ENCODE data around the gene HCAR3.
"Not testable (repeated sequence)": the region's sequence is repeated elsewhere in the genome, so short reads cannot be mapped to it uniquely, and the experiment has no call there.

The HCAR3 gene

DNA sequence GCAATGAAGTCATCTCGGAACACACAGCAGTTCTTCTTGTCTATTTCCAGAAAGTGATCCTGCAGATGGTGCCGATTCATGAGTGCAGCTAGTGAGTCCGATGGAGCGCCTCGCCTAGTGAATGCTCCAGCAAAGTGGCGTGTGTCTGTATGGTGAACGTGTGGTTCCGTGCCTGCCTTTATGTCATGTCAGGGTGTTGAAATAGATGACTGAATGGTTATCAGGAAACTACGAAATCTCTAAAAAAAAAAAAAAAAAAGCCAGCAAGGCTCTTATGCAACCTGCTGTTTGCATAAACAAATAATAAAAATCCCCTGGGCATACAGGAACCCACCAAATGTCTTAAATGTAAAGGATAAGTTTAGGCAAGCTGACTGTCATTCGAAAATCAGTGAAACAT is at the start of gene HCAR3:
Gene HCAR3, minus strand, starts transcription at position 154 of the 400 bp plus-strand sequence. Its CDS starts 74 bp downstream, at position 80.
- DNase-seq = peak; percentile 78

DNA sequence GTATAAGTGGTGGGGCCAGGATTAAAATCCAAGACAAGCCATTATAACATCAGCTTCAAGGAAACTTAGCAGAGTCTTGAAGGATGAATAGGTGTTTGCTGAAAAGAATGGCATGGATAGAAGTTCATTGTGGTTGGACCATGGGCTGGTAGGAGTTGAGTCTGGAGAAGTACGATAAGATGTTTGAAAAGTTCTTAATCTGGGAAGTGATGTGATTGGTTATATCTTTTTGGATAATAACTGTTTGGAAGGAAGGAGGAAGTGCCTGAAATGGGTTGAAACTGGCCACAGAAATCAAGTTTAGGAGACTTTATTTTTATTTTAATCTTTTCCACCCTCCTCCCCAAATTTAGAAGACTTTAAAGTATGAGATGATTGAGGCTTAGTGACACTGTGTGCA is 41.0 kb upstream of the HCAR3 start:
- DNase-seq = no peak

DNA sequence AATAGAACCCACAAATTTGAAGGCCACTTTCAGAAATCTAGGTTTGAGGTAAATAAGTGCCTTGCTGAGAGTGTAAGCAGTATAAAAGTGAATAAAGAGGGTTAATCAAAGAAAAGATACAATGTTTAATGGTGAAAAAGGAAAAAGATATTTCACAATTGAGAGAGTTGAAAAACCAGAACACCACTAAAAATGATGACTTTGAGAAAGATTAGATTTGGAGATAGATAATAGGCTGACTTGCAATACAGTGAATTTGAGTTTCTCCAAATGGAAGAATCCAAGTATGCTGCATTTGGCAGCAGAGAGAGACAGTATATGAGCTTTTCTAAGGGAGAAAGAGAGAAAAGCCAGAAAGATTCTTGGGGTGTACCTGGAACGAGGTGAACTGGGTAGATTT is 38.2 kb upstream of the HCAR3 start:
- DNase-seq = no peak

DNA sequence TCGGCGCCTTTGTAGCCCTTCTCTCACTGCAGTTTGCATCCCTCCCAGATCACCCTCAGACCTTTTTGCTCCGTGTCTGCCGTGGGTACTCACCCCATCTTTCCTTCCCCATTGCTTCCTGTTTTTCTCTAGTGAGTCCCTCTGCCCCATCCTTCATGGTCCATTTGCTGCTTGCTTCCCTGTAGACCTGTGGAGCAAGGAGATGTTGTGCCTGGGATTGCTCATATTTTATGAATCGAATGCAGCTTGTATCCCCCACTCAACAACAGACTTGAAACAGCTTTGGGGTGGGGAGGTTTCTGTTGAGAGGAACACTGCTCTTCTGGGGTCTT is 36.7 kb upstream of the HCAR3 start:
- no peak for DNase-seq

DNA sequence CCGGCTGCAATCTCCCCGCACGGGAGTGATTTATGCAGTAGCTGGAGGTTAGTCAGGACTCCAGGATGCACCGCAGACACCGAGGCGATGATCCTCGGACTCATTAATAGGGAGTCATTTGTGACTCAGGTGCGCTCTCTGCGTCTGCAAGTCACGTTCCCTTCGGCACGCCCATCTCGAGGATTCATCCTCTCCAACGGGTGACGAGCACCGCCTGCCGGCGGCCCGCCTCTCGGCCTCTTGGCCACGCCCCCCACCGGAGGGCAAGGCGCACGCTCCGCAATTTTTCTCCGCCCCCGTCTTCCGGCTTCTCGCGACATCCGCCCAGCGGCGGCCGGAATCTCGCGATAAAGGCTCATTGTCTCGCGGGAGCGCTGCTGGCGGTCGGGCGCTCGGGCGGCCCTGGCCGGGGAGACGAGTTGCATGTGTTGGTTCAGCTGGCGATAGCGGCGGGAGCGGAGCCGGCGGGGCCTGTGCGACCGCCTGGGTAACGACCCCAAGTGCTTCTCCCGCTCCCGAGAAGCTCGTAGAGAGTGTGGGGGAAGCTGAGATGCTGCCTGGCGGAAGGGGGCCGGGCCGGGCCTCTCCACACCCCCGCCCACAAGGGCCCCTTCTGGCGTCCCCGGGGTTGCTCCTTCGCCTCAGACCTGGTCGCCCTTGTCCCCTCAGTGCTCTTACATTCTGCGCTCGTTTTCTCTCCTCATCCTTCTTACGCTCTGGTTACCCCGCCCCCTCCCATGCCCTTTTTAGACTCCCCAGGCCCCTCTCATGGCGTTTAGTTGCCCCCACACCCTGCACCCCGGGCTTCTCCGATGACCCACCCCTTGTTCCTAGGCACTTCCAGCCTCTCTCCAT is 36.1 kb upstream of the HCAR3 start, which contains the start of gene DENR:
Gene DENR, plus strand, starts transcription at position 361 of the 855 bp plus-strand sequence. CDS start 878 bp downstream, outside the sequence.
- DNase-seq = peak; percentile 95

DNA sequence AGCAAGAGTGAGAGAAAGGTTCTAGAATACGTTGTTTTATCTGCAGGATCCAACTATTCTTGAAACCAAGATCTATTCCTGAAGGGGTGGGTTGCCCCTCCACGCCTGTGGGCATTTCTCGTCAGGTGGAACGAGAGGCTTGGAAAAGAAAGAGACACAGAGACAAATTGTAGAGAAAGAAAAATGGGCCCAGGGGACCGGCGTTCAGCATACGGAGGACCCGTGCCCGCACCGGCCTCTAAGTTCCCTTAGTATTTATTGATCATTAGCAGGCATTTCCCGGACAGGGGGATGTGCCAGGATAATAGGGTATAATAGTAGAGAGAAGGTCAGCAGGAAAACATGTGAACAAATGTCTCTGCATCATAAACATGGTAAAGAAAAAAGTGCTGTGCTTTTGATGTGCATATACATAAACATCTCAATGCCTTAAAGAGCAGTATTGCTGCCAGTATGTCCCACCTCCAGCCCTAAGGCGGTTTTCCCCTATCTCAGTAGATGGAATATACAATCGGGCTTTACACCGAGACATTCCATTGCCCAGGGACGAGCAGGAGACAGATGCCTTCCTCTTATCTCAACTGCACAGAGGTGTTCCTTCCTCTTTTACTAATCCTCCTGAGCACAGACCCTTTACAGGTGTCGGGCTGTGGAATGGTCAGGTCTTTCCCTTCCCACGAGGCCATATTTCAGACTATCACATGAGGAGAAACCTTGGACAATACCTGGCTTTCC is 34.3 kb upstream of the HCAR3 start:
- not testable (repeated sequence) for DNase-seq

DNA sequence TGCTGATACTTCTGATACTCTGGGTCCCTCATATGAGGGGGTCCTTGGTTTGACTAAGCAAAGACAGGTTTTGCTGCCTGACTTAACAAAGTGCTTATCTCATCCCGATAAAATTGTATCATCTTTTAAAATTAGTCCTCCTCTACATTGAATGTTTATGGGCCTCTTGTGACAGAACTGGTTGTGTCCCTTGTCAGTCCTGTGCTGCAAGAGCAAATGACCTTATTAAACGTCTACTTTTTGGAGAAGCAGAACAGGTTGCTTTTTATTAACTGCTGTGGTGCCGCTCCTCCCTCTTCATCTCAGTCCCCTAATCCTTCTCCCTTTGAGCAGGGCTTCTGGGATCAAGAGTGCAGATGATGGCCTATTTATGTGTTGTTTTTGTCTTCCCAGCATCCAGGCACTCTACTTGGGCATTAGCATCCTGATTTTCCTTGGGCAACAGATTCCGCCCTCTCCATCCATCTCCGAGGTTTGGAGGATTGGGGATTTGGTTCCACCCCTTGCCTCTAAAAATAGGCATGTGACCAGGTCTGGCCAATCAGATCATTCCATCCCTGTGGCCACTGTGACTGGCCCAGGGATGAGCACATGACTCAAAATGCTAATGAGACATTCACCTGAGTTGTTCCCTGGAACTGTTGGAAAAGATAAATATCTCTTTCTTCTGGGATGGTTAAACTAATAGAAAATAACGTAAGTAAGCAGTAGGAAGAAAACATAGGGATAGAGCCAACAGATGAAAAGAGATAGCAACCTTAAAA is 33.1 kb upstream of the HCAR3 start:
- DNase-seq = no peak

DNA sequence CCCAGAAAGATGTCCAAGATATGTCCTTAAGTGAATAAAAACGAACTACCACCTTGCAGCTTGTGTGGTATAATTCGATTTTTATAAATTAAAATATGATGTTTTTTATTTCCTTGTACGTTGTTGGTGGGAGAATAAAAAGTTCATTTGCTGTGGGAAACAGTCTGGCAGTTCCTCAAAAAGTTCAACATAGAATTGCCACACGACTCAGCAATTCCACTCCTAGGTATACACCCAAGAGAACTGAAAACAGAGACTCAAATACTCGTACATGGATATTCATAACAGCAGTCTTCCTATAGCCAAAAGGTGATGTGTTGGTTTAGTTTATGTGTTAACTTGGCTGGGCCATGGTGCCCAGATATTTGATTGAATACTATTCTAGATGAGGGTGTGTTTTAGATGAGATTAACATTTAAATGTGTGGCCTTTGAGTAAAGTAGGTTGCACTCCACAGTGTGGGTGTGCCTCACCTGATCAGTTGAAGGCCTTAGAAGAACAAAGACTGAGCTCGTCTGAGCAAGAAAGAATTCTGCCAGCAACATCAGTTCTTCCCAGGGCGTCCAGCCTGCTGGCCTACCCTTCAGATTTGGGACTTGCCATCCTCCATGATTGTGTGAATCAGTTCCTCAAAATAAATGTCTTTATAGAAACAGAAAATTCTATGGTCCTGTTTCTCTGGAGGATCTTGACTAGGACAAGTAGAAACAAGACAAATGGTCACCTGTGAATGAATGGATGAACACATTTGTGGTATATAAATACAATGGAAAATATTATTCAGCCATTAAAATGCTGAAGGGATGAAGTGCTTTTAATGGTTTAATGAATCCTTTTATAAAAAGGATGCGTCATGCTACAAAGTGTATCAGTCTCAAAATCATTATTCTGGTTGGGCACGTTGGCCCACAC is 30.9 kb upstream of the HCAR3 start:
- no peak for DNase-seq

DNA sequence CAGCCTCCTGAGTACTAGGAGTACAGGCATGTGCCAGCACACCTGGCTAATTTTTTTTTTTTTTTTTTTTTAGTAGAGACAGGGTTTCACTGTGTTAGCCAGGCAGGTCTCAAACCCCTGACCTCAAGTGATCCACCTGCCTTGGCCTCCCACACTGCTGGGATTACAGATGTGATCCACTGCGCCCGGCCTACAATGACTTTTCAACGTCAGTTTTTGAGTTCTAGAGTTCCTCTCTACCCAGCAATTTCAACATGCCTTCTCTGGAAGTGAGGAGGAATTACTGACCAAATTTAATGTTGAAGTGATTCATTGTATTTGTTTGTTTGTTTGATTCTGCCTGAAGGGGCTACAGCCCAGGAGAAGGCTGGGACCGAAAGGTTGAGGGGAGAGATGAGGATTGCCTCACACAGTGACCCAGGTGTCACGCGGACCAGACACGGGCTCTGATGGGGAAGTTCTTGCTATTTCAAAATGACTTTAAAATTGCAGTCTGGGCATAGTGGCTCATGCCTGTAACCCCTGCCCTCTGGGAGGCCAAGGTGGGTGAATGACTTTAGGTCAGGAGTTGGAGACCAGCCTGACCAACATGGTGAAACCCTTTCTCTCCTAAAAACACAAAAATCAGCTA is 27.4 kb upstream of the HCAR3 start:
- DNase-seq = no peak

DNA sequence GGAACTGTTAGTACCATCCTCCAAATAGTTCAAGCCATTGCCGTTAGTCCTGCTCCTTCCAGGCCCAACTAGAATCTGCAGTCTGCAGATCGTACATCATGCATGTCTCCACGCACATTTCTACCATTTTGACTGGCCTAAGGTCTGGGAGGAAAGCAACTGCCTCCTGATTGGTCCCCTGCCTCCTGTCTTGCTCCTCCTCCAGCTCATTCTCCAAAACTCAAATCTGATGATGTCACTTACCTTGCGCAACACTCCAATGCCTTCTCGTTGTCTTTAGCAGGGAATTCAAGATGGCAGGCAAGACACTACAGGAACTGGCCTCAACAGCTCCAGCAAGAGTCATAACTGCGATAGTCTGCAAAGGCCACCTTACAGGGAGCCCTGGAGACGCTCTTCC is 23.7 kb upstream of the HCAR3 start:
- no peak for DNase-seq

DNA sequence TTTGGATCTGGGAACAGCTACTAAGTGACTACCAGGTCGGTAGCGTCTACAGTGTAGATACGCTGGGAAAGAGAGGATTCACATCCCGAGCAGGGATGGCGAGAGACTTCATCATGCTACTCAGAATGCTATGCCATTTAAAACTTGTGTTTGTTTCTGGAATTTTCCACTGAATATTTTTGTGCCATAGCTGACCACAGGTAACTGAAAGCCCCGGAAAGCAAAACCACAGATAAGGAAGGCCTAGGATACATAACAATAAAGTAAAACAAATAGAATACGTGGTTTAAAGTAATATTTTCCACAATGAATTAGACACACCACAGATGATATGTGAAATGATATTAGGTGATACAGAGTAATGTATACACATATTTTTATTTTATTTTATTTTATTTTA is 22.0 kb upstream of the HCAR3 start:
- no peak for DNase-seq

DNA sequence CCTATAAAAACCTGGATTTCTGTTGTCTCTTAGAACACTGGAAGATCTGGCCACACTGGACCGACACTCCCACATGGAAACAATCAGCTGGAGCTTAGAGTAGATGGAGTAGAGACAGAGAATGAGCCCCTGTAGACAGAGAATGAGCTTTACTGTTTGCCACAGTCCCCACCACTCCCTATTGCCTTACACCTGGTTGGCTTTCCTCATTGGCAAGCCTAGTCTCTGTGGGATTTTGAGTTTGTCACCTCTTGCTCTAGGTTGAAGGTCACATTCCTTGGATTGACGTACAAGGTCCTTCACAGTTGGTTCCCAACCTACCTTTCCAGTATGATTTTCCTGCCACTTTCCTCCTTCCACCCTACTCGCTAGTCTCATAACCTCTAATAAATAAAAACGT is 16.0 kb upstream of the HCAR3 start:
- no peak for DNase-seq

DNA sequence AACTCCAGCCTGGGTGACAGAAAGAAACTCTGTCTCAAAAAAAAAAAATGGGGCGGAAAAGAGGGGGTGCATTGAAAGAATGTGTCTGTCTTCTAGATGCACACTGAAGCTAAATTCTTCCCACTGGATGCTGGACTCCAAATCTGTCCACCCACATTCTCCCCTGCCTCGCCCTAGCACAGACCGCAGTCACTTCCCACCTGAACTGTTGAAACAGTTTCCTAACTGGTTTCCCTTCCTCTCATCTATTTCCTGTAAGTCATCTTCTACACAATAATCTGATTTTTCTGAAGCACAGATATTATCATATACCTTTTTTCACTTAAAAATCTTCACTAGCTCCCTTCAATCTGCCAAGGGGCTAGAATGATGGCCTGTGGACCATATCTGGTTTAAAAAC is 15.6 kb upstream of the HCAR3 start:
- DNase-seq = no peak

DNA sequence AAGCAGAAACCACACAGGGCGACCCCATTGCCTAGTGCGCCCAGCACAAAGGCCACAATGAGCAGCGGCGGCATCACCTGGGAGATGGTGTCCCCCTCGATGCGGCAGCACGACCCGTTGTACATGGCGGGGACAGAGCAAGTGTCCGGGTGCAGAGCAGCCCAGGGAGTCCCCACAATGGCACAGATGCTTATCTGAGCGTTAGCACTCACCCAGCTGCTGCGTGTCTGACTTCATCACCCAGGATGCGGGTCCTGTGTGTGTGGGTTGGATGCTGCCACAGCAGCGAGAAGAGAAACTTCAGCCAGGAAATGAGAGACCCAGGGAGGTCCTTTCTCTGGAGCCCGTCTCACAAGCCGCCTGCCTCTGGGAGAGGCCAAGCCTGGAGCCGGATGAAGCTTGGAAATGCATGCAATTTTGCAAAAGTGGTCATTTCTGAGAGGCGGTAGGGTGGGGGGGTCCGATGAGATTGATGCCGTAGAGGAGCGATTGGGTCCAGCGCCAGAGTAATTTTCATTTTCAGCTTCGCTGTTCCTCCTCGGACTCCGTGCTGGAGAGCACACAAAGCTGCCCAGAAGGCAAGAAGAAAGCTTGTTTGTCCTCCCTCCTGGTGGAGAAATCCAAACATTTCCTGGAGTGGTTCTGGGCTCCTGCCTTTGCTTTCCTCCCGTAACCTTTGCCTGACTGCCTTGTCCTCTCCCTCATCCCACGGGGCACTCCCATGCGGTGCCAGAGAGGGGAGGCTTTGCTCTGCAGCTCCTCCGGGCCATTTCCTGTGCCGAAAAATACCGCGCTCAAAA is 13.8 kb upstream of the HCAR3 start, which contains the start of gene HCAR1:
Gene HCAR1, minus strand, starts transcription at position 630 of the 800 bp plus-strand sequence. Its CDS starts 505 bp downstream, at position 125.
- DNase-seq = peak; percentile 51

DNA sequence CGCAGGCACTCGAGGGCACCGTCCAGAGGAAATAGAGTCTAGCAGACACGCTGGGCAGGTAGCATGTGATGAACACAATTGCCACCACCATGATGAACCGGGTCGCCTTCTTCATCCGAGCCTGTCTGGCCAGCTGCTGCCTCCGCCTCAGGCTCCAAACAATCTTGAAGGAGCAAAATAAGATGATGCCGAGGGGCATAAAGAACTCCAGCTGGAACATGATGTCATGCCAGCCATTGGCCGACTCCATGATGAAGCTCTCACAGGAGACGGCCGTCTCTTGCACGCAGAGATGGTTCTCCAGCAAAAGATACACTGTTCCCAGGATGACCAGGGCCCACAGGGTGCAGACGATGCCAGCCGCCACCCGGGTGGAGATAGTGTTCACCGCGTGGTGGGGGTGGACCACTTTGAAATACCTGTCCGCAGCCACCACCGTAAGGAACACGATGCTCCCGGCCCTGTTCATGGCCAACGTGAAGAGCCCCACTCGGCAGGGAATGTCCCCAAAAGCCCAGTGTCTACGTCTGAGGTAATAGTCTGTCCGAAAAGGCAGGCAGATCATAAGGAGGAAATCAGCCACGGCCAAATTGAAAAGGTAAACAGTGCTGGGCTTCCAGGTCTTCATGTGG is 13.1 kb upstream of the HCAR3 start:
- no peak for DNase-seq

DNA sequence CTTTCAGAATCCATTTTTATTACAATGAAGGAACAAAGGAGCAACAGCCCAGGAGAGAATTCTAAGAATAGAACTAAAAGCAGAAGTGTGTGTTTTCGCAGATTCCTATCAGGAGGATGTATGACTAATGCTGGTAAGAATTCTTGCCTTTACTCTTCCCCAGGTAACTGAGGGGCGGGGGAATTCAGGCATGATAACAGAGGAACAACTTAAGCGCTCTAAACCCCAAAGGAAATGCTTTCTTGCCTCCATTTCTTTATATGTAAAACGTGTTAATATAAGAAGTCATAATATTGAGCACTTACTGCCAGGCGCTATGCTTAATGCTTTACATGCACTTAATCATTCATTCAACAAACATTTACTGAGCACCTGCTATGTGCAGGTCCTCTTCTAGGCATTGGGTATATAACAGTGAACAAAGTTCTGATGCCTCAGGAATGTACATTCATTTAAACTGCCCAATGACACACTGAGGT is 9.5 kb upstream of the HCAR3 start:
- DNase-seq = no peak

DNA sequence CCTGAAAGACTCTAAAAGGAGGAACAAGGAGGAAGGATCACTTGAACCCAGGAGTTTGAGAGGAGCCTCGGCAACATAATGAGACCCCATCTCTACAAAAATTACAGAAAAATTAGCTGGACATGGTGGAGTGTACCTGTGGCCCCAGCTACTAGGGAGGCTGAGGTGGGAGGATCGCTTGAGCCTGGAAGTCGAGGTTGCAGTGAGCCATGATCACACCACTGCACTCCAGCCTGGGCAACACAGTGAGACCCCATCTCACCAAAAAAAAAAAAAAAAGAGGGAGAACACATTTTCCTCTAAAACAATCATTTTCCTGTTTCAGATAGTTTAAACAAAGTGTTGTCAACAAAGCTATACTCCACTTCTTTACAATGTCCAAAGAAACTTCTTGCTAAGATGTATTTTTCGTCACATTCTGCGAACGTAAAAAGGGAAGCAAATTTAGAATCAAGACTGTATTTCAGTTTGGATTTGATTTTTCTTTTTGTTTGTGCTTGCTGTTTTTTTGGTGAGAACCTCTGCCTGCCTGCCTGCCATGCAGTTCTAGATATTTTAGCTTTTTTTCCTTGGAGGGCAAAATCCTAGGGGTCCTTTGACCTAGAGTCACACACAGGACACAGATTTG is 9.0 kb upstream of the HCAR3 start:
- no peak for DNase-seq

DNA sequence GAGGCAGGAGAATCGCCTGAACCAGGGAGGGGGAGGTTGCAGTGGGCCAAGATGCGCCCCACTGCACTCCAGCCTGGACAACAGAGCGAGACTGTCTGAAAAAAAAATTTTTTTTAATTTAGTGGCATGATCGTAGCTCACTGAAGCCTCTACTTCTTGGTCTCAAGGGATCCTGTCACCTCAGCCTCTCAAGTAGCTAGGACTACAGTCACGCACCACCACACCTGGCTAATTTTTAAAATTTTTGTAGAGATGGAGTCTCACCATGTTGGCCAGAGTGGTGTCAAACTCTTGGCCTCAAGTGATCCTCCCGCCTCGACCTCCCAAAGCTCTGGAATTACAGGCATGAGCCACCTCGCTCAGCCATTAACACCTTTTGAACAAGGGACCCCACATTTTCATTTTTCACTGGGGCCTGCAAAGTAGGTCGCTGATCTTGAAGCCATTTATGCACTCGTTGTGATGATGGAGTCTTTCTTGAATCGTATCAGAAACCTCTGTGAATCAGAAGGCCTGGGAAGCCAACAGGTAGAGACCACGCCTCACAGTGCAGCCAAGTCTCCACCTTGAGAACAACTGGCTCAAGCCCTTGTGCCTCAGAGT is 8.1 kb upstream of the HCAR3 start:
- no peak for DNase-seq

DNA sequence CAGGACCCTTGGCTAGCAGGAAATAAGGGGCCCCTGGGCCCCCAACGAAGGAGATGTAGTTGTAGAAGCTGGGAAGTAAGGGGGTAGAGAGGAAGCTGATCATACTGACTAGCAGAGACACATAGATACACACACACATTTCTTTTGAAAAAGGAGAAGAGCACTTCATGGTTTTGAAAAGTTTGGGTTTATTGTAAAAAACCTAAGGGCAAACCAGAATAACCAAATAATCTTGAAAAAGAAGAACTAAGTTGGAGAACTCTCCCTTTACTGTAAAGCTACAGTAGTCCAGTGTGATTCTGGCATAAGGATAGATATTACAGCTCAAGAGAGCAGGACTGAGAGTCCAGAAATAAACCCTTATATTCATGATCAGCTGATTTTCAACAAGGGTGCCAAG is 5.8 kb upstream of the HCAR3 start:
- no peak for DNase-seq

Measured in NCI-H526 treated with DMSO at 0.1 percent for 48 hours (cell line).